HG03354 (cell line): ENCODE measurements around the gene FGF11.
"Not testable (repeated sequence)": the region's sequence is repeated elsewhere in the genome, so short reads cannot be mapped to it uniquely, and the experiment has no call there.

Source experiments
- ATAC-seq: cut with Tn5 transposase; IDR thresholded peaks from one replicate; pipeline ENCODE4 v1.9.1; 2021; ENCODE audit warnings: mild to moderate bottlenecking; ENCODE audit not compliant: unreplicated experiment, poor library complexity, severe bottlenecking

The FGF11 gene

GRCh38 chr17:7444682-7445618 lies 5.6 kb downstream of the FGF11 start, which contains the start of gene CHRNB1:
Gene CHRNB1, plus strand, starts transcription at chr17:7445061. Its CDS starts 67 bp downstream, at chr17:7445128.
- ATAC-seq = no peak

- no peak for ATAC-seq
Observed at GRCh38 chr17:7445619-7445968, 6.3 kb downstream of the FGF11 start.

- no peak for ATAC-seq
Observed at GRCh38 chr17:7448461-7448860, 9.1 kb downstream of the FGF11 start.

GRCh38 chr17:7459961-7460545 lies 20.7 kb downstream of the FGF11 start:
- no peak for ATAC-seq

- ATAC-seq = no peak
Observed at GRCh38 chr17:7460850-7461660, 21.7 kb downstream of the FGF11 start.

GRCh38 chr17:7462474-7463371 lies 23.4 kb downstream of the FGF11 start:
- no peak for ATAC-seq

- no peak for ATAC-seq
Observed at GRCh38 chr17:7463372-7463846, 24.1 kb downstream of the FGF11 start.

- no peak for ATAC-seq
Observed at GRCh38 chr17:7464081-7464480, 24.8 kb downstream of the FGF11 start.

GRCh38 chr17:7465597-7466275 lies 26.4 kb downstream of the FGF11 start:
- ATAC-seq = no peak

GRCh38 chr17:7466318-7466638 lies 27.0 kb downstream of the FGF11 start:
- no peak for ATAC-seq

- ATAC-seq = no peak
Observed at GRCh38 chr17:7466639-7467341, 27.5 kb downstream of the FGF11 start.

GRCh38 chr17:7467498-7467897 lies 28.2 kb downstream of the FGF11 start:
- no peak for ATAC-seq

- no peak for ATAC-seq
Observed at GRCh38 chr17:7468290-7468689, 29.0 kb downstream of the FGF11 start.

- ATAC-seq = no peak
Observed at GRCh38 chr17:7468804-7469389, 29.6 kb downstream of the FGF11 start.

- not testable (repeated sequence) for ATAC-seq
Observed at GRCh38 chr17:7469843-7470242, 30.5 kb downstream of the FGF11 start.

GRCh38 chr17:7470457-7470973 lies 31.2 kb downstream of the FGF11 start:
- not testable (repeated sequence) for ATAC-seq

- no peak for ATAC-seq
Observed at GRCh38 chr17:7471729-7472128, 32.4 kb downstream of the FGF11 start.

- ATAC-seq = not testable (repeated sequence)
Observed at GRCh38 chr17:7474767-7475166, 35.5 kb downstream of the FGF11 start.
